ENCODE results near the gene SLC39A11. TPM values are rescaled to one million over a fixed set of nuclear protein-coding genes. Genes with fewer than 3 reads are reported as not detected.

The SLC39A11 gene
- polyA plus RNA-seq, 3 donors: 16.6 to 27.9 (median 26.6) TPM

GRCh38 chr17:72635034-72635635 is 457.4 kb downstream of the SLC39A11 start:
- 81% methylated on average over 4 of the region's 14 CpGs for WGBS (ENCODE audit: insufficient coverage)
- no peak overlapping the region for H3K4me3 ChIP-seq (replicated peaks in 1 of 3; ENCODE audit: low read depth in 2 of 3, low read length in 3 of 3)
- no peak overlapping the region for H3K9ac ChIP-seq (ENCODE audit: insufficient read depth, low read length, poor library complexity, severe bottlenecking)
- no peaks in the 10 kb centered on the region for H3K4me1 Mint-ChIP-seq
- peak overlapping the region in 1 of 7 donors; percentile 71 for H3K27ac Mint-ChIP-seq
- no peak overlapping the region for H3K4me3 Mint-ChIP-seq
- no peak for TF ChIP-seq CTCF (IDR thresholded peaks at IDR 0.05)
- no peaks in the 10 kb centered on the region for H3K9me3 ChIP-seq (replicated peaks in 1 of 2; ENCODE audit: control insufficient read depth in 1 of 2, insufficient read depth in 1 of 2, low read length in 2 of 2)
- no peak for DNase-seq
- H3K9me3 Mint-ChIP-seq: peaks cover 0 to 8% (median 0%) of the 10 kb centered on the region in 7 donors
- H3K27me3 Mint-ChIP-seq (ENCODE audit: low read depth in 3 of 3): peaks cover 4 to 21% (median 13%) of the 10 kb centered on the region in 3 donors
- no peak overlapping the region for H3K27ac ChIP-seq (ENCODE audit: low read depth in 1 of 2, low read length in 2 of 2)
- H3K79me2 ChIP-seq (ENCODE audit: insufficient read depth, low read length): no peaks in the 10 kb centered on the region
- H3K27me3 ChIP-seq (ENCODE audit: control insufficient read depth in 2 of 2, insufficient read depth in 2 of 2, low read length in 2 of 2): no peaks in the 10 kb centered on the region
- intact Hi-C loops (cut with micrococcal nuclease): no loop called here
- no peak overlapping the region for H2AFZ ChIP-seq (ENCODE audit: insufficient read depth, low read depth, low read length, poor library complexity, severe bottlenecking)
- no peak overlapping the region for H3K4me2 ChIP-seq (replicated peaks; ENCODE audit: extremely low read depth, low read length, poor library complexity, severe bottlenecking)
- H3K4me1 ChIP-seq (ENCODE audit: control insufficient read depth in 1 of 2, insufficient read depth in 2 of 2, low read length in 2 of 2): no peaks in the 10 kb centered on the region
- no peaks in the 10 kb centered on the region for H3K36me3 Mint-ChIP-seq
- H4K20me1 ChIP-seq (ENCODE audit: insufficient read depth, low read length): no peaks in the 10 kb centered on the region
- no peaks in the 10 kb centered on the region for H3K36me3 ChIP-seq (replicated peaks in 1 of 2; ENCODE audit: control insufficient read depth in 1 of 2, insufficient read depth in 2 of 2, low read length in 2 of 2)

GRCh38 chr17:72634621-72635020 is 457.9 kb downstream of the SLC39A11 start:
- Histone ChIP-seq H3K4me2 (replicated peaks; ENCODE audit: extremely low read depth, low read length, poor library complexity, severe bottlenecking) (no peak overlapping the region), H3K9ac (ENCODE audit: insufficient read depth, low read length, poor library complexity, severe bottlenecking) (no peak overlapping the region), H3K4me1 (ENCODE audit: control insufficient read depth in 1 of 2, insufficient read depth in 2 of 2, low read length in 2 of 2) (no peaks in the 10 kb centered on the region), H3K79me2 (ENCODE audit: insufficient read depth, low read length) (no peaks in the 10 kb centered on the region), H3K9me3 (replicated peaks in 1 of 2; ENCODE audit: control insufficient read depth in 1 of 2, insufficient read depth in 1 of 2, low read length in 2 of 2) (no peaks in the 10 kb centered on the region), H2AFZ (ENCODE audit: insufficient read depth, low read depth, low read length, poor library complexity, severe bottlenecking) (no peak overlapping the region), H3K27me3 (ENCODE audit: control insufficient read depth in 2 of 2, insufficient read depth in 2 of 2, low read length in 2 of 2) (no peaks in the 10 kb centered on the region), H3K27ac (ENCODE audit: low read depth in 1 of 2, low read length in 2 of 2) (no peak overlapping the region), H4K20me1 (ENCODE audit: insufficient read depth, low read length) (no peaks in the 10 kb centered on the region), H3K4me3 (replicated peaks in 1 of 3; ENCODE audit: low read depth in 2 of 3, low read length in 3 of 3) (no peak overlapping the region), H3K36me3 (replicated peaks in 1 of 2; ENCODE audit: control insufficient read depth in 1 of 2, insufficient read depth in 2 of 2, low read length in 2 of 2) (no peaks in the 10 kb centered on the region)
- no peak for TF ChIP-seq CTCF (IDR thresholded peaks at IDR 0.05)
- H3K36me3 Mint-ChIP-seq: no peaks in the 10 kb centered on the region
- DNase-seq: no peak
- peaks cover 0 to 5% (median 0%) of the 10 kb centered on the region in 7 donors for H3K9me3 Mint-ChIP-seq
- H3K4me3 Mint-ChIP-seq: no peak overlapping the region
- peaks cover 1 to 16% (median 9%) of the 10 kb centered on the region in 3 donors for H3K27me3 Mint-ChIP-seq (ENCODE audit: low read depth in 3 of 3)
- H3K27ac Mint-ChIP-seq: no peak overlapping the region
- intact Hi-C loops (cut with micrococcal nuclease): no loop called here
- WGBS (ENCODE audit: insufficient coverage): 62% methylated on average over 7 of the region's 7 CpGs
- no peaks in the 10 kb centered on the region for H3K4me1 Mint-ChIP-seq
